ENCODE results near the gene ABCG1.

Gene ABCG1

DNA sequence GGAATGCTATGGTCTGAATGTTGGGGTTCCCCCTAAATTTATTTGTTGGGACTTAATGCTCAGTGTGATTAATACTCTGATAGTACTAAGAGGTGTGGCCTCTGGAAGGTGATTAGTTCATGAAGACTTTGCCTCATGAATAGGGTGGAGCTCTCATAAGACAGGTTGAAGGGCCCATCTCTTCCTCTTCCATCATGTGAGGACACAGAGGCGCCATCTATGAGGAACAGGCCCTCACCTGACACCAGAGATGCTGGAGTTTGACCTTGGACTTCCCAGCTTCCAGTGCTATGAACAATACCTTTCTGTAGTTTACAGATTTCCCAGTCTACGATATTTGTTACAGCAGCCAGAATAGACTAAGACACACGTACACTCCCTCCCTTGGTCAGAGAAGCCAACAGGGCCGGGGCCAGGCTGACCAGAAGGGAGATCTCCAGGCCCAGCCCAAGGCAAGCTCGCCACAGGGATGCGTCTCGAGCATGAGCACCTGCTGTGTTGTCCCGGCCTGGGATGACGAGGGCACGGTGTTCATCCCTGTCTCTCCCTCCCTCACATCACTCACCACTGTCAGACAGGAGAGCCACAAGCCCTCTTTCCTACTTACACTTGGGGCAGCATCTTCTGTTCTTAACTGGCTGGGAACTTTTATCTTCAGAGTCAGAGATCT, 4.7 kb upstream of the ABCG1 start:
- no peak for DNase-seq

DNA sequence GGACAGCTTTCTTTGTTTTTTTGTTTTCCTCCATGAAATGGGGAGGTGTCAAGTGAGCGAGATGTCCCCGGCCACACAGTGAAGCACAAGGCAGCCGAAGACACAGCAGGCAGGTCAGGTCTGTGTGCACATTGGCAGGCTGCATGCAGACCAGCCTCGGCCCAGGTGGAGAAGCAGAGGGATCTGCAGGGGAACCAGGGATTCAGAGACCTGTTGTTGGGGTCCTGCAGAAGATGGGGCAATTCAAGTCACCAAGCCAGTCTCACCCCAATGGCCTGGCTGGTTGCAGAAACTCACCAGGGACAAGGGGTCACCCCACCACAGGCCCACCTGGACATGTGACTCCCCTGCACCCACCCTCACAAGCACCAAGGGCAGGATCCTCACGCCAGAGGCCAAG, 4.0 kb upstream of the ABCG1 start:
- no peak for DNase-seq

DNA sequence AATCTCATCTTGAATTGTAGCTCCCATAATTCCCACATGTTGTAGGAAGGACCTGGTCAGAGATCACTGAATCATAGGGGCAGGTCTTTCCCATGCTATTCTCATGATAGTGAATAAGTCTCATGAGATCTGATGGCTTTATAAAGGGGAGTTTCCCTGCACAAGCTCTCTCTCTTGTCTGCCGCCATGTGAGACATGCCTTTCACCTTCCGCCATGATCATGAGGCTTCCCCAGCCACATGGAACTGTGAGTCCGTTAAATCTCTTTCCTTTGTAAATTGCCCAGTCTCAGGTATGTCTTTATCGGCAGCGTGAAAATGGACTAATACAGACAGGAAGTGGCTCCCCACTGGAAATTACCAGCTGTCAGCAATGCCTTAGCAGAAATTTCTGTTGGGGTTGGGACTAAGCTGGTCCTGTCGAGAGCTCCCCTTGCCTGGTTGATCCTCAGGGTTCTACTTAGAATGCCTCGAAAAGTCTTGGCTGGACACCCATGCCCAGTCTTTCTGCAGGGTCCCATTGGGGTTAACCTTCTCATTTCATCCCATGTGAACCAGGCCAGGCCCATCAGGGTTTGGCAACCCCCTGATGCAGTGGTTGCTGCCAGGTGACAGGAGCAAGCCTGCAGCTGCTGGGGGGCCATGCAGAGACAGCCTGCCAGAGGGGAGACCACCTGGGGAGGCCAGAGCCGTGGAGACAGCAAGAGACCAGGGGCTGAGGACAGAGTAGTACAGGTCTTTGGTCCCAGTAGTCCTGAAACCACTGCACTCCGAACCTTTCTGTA, 2.8 kb upstream of the ABCG1 start:
- DNase-seq = no peak

DNA sequence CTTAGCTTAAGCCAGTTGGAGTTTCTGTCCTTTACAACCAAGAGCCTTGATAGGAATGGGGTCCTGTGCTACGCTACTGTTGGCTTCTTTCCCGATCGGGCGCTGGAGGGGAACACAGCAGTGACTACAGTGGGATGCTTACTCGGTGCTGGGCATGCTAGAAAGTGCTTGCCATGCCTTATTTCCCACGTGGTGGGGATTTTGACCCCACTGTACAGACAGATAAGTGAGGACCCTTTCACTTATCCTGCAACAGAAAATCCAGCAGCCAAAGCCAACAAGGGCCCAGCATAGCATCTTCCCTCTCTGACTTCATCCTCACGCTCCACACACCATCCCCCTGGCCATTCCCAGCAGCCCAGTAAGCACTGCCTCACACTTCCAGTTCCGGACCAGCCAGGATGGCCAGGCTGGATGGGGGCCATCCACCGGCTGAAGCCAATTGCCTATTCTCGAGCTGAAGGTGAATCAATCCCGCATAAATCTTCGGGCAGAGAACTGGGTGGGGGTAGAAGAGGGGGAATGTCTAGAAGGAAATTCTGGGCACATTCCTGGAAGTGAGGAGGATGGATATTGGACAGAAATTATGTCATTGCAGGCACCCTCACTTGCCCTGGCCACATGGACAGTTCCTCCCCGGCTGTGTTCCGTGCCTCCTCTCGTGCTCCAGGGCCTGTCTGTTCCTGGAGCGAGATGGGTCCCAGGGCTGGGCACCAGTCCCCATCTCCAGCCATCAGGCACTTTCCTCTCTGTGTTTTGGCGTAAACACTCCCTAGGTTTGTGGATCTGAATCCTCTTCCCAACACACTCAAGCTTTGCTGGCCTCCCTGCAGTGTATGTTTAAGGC, 2.0 kb upstream of the ABCG1 start:
- no peak for DNase-seq

DNA sequence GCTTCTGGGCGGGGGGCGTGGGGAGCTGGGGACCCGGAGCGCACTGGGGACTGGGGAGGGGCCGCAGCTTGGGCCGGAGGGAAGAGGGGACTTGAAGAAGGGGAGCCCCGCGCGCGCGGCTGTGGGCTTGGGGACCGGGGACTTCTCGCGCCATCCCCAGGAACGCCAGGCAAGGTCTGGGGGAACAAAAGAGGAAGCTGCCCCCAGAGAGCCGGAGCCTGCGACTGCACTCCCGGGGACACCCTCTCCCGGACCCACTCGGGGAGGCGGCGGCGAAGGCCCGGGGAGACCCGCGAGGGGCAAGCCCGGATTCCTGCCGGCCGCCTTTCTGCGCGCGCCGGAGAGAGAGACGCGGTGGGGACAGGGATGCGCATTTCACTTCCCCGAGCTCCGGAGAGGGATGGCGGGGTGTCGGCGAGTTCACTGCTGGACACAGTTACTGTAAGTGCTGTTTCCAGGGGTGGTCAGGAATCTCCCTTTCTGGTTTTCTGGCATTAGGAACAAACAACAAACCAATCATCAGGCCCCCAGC, 732 bp downstream of the ABCG1 start:
- peak in 19 of 56 donors; percentile 43 to 72 (median 62) for DNase-seq

DNA sequence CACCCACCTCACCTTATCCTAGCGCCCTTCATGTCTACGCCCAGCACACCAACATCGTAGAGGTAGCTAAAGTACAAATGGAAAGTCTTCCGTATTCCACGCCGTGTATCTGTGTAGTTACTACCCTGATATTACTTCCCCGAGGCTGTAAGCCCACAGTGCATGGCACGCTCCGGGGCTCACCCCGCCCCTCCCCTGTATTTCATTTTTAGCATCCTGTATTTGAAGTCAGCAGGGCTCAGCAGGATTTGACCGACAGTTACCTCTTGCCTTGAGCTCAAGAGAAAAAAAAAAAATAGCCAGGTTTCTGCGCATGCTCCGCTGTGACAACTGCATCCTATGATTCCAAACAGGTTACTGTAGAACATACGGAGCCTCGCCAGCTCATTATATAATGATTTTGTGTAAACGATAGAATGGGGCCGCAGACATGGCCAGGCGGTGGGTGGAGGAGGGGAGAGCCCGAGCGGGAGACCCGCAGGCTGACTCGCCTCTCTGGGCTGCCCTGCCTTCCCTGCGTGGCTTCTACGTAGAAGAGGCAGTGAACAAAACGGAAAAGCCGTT, 1.3 kb downstream of the ABCG1 start:
- DNase-seq = peak in 50 of 56 donors; percentile 52 to 89 (median 70)

DNA sequence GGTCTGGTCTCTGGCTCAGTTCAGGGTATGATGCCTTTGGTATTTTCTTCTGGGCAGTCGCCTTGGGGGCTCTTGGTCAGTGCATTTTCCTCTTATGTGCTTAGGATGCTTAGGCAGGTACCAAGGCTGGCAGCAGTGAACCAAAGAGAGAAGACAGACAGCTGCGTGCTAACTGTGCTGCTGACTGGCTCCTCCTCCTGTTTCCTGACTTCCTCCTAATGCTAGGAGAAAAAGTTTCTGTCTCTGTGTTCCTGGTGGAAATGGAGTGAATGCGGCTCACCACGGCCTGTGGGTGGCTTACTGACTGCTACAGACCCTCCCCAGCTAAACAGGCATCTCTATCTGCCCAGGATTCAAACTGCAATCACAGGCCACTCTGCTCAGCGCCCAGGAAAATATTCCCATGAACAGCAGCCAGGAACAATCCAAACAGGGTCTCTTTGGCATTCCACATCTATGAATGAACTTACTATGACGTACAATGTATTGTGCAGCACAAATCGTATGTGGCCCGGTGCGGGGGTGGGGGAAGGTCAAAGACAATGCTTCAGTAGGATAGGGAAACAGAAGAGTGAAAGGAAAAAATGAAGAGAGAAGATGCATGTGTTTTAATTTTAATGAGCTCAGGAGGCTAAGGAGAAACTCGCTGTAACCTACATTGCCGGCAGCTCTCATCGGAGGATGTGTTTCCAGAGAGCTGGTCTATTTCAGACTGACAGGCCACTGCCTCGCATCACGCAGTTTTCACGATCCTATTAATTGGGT, 2.8 kb downstream of the ABCG1 start:
- peak in 18 of 56 donors; percentile 25 to 71 (median 42) for DNase-seq

DNA sequence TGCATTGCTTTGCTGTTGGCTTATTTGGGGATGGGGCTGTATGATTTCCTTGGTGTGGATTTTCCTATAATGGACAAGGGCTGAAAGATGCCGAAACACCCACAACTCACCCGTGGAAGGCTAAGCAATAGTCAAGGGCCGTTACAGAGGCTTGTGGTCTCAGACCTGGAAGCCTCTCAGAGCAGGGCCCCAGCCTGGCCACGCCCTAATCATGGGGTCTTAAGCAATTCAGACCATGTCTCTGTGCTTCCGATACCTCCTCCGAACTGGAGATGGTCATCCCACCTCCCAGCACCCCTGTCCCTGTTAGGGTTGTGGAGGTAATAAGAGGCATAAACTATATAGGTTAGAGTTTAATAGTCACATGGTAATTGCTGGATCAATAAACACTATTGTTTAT, 3.4 kb downstream of the ABCG1 start:
- DNase-seq = no peak

DNA sequence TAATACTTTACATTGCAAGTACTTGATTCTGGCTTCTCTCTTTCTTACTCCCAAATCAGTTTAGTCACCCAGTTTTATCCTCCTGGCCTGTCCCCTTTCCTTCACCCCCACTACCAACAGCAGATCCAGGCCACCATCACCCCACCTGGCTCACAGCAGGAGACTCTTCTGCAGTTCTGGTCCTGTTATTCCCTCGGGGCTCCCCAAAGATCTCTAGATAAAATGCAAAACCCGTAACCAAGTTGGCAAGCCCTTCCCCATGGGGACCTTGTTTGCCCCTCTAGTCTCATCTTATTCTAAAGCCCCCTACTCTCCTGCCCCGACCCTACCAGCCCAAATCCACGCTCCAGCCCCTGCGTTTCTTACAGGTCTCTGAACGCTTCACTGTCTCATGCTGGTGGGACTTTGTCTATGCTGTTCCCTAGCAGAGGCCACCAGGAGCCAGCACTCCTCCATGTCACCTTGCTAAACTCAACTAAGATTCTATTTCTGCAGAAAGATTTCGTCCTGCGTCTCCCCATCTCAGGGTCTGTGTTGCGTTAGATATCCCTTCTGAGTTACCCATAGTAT, 4.0 kb downstream of the ABCG1 start:
- DNase-seq = no peak

DNA sequence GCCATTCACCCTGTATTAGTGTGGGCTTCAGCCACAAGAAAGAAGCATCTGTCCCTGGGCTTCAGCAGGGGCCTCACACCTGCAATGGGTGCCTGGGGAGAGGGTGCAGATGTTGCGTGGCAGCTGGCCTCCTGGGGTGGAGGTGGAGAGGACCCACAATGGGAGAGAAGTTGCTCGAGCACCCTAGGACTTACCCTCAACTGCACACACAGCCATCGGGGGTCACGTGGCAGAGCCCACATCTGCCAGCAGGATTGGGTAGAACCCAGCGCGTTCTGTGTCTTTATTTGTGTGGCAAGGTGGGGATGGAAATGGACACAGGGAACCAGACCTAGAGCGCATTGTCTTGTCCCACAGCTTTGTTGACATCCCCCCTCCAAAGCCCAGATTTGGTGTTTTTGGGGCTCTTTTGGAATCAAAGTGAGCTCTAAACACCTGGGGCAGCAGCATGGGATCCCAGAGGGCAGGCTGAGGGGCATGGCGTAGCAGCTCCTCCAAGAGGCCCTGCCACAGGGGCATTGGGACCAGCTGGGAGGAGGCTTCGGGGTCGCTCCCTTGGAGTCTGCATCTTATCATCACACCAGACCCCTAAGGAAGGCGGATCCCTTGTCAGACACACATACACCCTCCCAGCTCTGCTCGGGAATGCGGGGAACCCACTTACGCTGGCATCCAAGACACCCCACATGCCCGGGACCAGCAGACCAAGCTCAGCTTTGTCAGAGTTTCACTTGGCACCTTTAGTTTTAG, 5.1 kb downstream of the ABCG1 start:
- DNase-seq = no peak

DNA sequence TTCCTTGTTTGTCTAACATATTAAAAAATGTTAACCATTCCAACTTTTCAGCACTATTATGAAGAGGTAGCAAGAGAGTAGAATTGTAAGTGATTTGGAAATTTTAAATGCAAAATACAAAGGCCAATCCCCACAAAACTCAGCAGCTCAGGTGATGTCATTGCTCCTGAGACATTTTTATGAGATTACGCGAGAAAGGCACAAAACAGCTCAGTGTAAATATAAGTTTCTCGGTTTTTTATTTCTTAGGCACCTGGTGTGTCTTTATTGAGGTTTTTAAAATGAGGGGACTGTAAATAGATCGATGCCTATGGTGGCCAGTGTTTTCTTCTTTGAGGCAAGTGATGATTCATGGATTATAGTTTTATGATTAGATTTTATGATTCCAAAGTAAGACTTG, 6.1 kb downstream of the ABCG1 start:
- DNase-seq = no peak

DNA sequence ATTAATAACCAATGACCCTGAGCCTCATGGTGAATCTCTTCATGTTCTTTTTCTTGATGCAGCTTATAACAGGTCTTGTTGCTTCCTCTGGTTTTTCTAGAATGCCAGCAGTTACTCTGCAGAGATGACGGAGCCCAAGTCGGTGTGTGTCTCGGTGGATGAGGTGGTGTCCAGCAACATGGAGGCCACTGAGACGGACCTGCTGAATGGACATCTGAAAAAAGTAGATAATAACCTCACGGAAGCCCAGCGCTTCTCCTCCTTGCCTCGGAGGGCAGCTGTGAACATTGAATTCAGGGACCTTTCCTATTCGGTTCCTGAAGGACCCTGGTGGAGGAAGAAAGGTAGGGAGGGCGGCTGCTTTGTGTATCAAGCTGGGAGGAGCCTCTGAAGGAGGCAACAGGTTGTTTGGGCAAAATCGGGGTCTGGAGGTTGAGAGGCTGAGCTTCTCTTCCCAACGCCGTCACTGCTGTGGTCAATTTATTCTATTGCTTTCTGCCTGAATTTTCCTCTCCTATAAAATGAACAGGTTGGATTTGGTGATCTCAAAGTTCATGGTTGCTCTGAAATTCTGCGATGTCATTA, 6.7 kb downstream of the ABCG1 start:
- no peak for DNase-seq

DNA sequence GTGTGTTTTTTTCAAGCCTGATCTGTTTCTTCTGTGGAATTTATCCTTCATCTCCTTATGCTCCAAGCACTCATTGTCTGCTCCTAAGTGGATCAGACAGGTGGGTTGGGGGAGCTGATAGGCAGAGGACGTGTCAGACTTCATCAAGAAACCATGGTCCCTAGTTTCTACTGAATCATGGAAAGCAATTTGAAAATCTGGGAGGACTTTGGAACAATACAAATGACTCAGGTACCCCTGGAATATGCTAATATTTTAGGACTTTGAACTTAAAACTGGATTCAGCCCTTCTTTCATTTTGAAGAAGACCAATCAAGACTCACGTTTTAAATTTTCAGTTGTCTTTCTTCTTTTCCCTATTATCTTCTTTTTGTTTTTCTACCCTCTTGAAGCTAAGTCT, 7.7 kb downstream of the ABCG1 start:
- no peak for DNase-seq

DNA sequence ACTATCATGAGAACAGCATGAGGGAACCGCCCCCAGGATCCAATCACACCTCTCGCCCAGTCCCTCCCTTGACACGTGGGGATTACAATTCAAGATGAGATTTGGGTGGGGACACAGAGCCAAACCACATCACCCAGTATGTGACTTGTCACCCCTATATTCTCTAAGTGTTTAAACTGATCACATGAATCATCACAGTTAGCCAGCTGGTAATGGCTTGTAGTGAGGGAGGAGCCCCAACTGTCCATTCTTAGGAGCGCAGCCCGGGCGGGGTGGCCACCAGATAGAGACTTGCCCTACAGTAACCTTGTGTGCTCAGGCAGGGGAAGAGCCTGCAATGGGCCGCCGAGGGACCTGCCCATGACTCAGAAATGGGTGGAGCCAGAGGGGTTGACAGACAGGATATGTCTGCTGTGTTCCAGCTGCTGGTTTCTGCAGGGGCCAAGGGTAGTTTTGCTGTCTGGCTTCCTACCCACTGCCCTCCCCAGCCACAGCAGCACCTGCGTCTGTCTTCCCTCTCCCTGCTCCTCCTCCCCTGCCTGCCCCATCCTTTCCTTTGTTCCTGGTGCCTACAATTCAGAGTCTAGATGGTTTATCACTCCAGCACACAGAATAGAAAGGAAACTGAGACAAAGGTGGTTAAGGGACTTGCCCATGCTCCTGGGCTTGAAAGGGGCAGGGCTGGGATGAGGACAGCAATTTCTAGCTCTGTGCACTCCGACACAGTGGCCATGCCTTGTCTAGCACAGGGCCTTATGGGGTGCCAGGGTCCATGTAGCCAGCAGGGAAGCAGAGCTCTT, 9.2 kb downstream of the ABCG1 start:
- DNase-seq = peak in 47 of 56 donors; percentile 28 to 93 (median 71)

DNA sequence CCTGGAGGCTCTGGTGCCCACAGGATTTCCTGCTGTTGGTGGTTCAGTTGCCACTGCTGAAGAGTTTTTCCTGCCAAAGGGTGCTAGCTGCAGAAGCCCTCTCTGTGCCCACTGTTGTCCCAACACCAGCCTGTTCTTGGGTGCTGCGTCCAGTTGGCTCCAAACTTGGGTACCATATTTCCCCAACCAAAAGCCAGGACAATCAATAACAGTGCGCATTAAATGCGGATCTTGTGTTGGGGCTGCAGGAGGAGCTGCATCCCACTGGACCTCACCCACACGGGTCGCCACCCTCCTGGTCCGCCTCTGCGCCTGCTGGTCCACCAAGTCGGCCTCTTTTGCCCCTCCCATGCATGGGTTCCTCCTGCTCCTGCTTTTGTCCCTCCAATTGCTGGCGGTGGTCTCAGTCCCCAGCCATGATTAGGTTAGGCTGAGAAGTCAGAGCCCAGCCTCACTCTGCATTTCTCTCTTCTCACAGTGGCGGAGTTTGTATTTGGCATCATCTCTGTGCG, 9.8 kb downstream of the ABCG1 start:
- DNase-seq = no peak

DNA sequence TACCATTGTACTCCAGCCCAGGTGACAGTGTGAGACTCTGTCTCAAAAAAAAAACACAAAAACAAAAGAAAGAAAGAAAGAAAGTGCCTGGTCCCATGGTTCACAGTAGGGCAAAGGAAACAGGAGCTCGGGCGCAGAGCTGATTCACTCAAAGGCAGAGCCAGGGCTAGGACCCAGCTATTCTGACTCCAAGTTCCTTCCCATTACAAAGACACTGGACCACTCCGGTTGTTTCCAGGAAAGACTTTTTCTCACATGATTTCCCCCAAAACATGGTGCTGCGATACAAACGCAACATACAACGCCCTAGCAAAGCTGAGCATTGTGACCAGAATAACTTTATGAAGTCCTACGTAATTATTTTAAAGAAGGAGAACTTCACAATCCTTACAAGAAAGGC, 10.7 kb downstream of the ABCG1 start:
- peak in 1 of 56 donors; percentile 36 for DNase-seq

DNA sequence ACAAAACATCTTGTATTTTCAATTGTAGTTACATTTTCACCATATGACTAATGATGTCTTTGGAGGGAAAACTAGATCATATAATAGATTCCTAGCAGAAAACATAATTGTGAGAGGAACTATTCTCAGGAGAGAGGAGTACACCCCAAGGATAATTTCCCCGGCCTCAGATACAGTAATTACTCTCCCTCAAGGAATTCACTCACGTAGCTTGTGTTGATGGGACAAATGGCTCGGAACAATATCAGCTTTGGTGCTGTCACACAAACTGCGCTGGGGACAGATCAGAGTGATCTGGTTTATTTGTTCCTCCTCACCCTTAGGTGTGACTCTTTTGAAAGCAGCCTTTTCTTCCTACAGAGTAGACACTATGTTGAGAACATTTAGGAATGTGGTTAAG, 11.2 kb downstream of the ABCG1 start:
- no peak for DNase-seq

DNA sequence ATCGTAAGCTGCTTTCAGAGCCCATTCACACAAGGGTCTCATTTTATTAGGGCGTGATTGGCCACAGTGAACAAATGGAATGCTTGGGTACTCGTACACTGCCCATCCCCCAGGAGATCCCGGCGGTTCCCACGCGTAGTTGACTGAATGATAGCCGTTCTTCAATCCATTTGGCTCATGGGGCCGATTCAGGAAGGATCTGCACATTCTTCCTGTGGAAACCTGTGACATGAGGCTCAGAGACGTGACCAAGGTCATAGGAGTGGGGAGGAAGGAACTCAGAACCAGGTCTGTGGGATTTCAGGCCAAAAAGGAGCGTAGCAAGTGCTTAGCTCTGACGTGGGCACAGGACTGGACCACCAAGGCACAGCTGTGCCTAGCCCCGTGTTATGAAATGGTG, 11.7 kb downstream of the ABCG1 start:
- no peak for DNase-seq
